ENCODE data around the gene MAD2L2.

MAD2L2 gene

DNA sequence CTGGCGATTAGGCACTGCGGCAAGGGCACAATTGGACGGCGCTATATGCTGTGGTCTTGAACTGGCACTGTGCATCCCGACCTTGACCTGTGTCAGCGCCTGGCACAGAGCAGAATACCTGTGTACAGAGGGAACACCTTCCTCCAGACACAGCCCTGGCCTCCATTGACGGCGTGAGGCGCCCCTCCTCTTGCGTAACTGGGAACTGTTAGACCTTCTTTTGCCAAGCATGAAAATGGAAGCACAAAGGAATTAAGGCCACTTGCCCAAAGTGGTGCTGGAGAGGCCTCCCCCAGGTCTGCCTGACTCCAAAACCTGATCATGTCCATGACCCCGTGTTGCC, 48.2 kb upstream of the MAD2L2 start:
- no peak overlapping the region for H4K8ac ChIP-seq (ENCODE audit: low read depth, low read length)
- no peak for DNase-seq (ENCODE audit: low spot score)
- H3K23ac ChIP-seq (ENCODE audit: low read depth, low read length, poor library complexity): no peak overlapping the region
- no peak overlapping the region for H2BK12ac ChIP-seq (ENCODE audit: low read length)
- H2BK5ac ChIP-seq (ENCODE audit: low read length): peak overlapping the region; percentile 16
- H3K9me3 ChIP-seq (replicated peaks in 1 of 2; ENCODE audit: control insufficient read depth in 2 of 2, insufficient read depth in 1 of 2, low read depth in 1 of 2, low read length in 2 of 2): no peaks in the 10 kb centered on the region
- no peak overlapping the region for H3K4me2 ChIP-seq (ENCODE audit: insufficient read depth, low read length, poor library complexity, severe bottlenecking)
- no peak overlapping the region for H3K4me3 ChIP-seq (ENCODE audit: low read length in 2 of 2)
- peak overlapping the region; percentile 11 for H2AK5ac ChIP-seq (ENCODE audit: low read depth, low read length)
- no peak overlapping the region for H3K18ac ChIP-seq (ENCODE audit: low read length)
- H3K27ac ChIP-seq (replicated peaks; ENCODE audit: low read length): no peak overlapping the region
- H3K36me3 ChIP-seq (replicated peaks in 1 of 2; ENCODE audit: control insufficient read depth in 2 of 2, insufficient read depth in 2 of 2, low read length in 2 of 2): peaks cover 0 to 5% of the 10 kb centered on the region in 2 donors
- H2BK120ac ChIP-seq (ENCODE audit: low read depth, low read length): no peak overlapping the region
- no peaks in the 10 kb centered on the region for H3K79me1 ChIP-seq (ENCODE audit: low read depth, low read length)
- no peak overlapping the region for H2BK15ac ChIP-seq (ENCODE audit: low read length)
- no peak overlapping the region for H3K4ac ChIP-seq (ENCODE audit: low read length)
- no CpG with 5 or more reads among the region's 11 CpGs for WGBS, 2 donors (ENCODE audit: extremely low coverage in 2 of 2, insufficient read length in 2 of 2, insufficient replicate concordance in 1 of 2)
- no peaks in the 10 kb centered on the region for H3K27me3 ChIP-seq (ENCODE audit: control insufficient read depth in 3 of 3, insufficient read depth in 3 of 3, low read depth in 1 of 3, low read length in 3 of 3)
- H3K4me1 ChIP-seq (ENCODE audit: control insufficient read depth in 2 of 2, insufficient read depth in 1 of 2, low read depth in 1 of 2, low read length in 2 of 2): peaks cover 18 to 21% of the 10 kb centered on the region in 2 donors
- H4K91ac ChIP-seq (ENCODE audit: low read depth, low read length, poor library complexity): no peak overlapping the region
- no peak overlapping the region for H3K9ac ChIP-seq (ENCODE audit: low read depth, low read length, poor library complexity)
- no peak overlapping the region for H3K14ac ChIP-seq (ENCODE audit: low read length)
- H2AFZ ChIP-seq (ENCODE audit: low read length): no peak overlapping the region

DNA sequence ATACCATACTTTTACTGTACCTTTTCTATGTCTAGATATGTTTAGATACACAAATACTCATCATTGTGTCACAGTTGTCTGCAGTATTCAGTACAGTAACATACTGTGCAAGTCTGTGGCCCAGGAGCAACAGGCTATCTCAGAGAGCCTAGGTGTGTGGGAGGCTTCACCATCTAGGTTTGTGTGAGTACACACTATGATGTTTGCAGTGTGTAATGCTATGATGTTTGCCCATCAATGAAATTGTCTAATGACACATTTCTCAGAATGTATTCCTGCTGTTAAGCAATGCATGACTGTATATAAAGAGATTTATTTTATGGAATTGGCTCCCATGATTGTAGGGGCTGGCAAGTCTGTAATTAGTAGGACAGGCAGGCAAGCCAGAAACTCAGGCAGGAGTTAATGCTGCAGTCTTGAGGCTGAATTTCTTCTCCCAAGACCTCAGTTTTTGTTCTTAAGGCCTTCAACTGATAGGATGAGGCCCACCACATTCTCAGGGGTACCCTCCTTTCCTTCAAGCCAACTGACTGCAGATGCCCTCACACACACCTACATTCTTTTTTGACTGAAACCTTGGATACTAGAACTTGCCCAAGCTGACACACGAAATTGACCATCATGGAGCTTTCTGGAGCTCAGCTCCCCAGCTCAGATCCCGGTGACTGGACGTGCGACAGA, 47.3 kb upstream of the MAD2L2 start:
- Histone ChIP-seq H2AFZ (ENCODE audit: low read length) (no peak overlapping the region), H2BK12ac (ENCODE audit: low read length) (no peak overlapping the region), H3K4ac (ENCODE audit: low read length) (no peak overlapping the region), H3K23ac (ENCODE audit: low read depth, low read length, poor library complexity) (no peak overlapping the region), H3K79me1 (ENCODE audit: low read depth, low read length) (no peaks in the 10 kb centered on the region), H4K8ac (ENCODE audit: low read depth, low read length) (no peak overlapping the region), H3K18ac (ENCODE audit: low read length) (no peak overlapping the region), H2BK5ac (ENCODE audit: low read length) (no peak overlapping the region), H2BK120ac (ENCODE audit: low read depth, low read length) (no peak overlapping the region), H3K4me2 (ENCODE audit: insufficient read depth, low read length, poor library complexity, severe bottlenecking) (no peak overlapping the region), H2AK5ac (ENCODE audit: low read depth, low read length) (no peak overlapping the region), H4K91ac (ENCODE audit: low read depth, low read length, poor library complexity) (no peak overlapping the region), H3K27me3 (ENCODE audit: control insufficient read depth in 3 of 3, insufficient read depth in 3 of 3, low read depth in 1 of 3, low read length in 3 of 3) (no peaks in the 10 kb centered on the region), H3K36me3 (replicated peaks in 1 of 2; ENCODE audit: control insufficient read depth in 2 of 2, insufficient read depth in 2 of 2, low read length in 2 of 2) (peaks cover 0 to 12% of the 10 kb centered on the region in 2 donors), H3K9me3 (replicated peaks in 1 of 2; ENCODE audit: control insufficient read depth in 2 of 2, insufficient read depth in 1 of 2, low read depth in 1 of 2, low read length in 2 of 2) (no peaks in the 10 kb centered on the region), H3K4me3 (ENCODE audit: low read length in 2 of 2) (no peak overlapping the region), H3K14ac (ENCODE audit: low read length) (no peak overlapping the region), H3K4me1 (ENCODE audit: control insufficient read depth in 2 of 2, insufficient read depth in 1 of 2, low read depth in 1 of 2, low read length in 2 of 2) (peaks cover 18 to 21% of the 10 kb centered on the region in 2 donors), H3K27ac (replicated peaks; ENCODE audit: low read length) (no peak overlapping the region), H3K9ac (ENCODE audit: low read depth, low read length, poor library complexity) (no peak overlapping the region), H2BK15ac (ENCODE audit: low read length) (no peak overlapping the region)
- no peak for DNase-seq (ENCODE audit: low spot score)
- no CpG with 5 or more reads among the region's 4 CpGs for WGBS, 2 donors (ENCODE audit: extremely low coverage in 2 of 2, insufficient read length in 2 of 2, insufficient replicate concordance in 1 of 2)

DNA sequence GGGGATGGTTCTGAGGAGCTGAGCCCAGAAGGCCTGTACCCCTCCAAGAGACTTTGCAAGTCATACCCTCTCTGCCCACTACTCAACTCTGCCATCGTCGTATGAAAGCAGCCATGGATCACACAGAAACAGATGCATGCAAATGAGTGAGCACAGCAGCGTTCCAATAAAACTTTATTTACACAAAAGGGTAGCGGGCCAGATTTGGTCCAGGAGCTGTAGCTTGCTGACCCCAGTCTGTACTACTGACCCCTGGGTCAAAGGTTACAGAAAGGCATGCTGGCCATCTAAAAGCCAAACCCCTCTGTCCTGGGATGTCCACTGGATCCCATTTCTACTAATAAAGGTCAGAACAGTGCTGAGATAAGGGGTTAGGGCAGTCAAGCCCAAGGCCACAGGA, 46.2 kb upstream of the MAD2L2 start:
- Histone ChIP-seq H3K79me1 (ENCODE audit: low read depth, low read length) (no peaks in the 10 kb centered on the region), H2BK15ac (ENCODE audit: low read length) (no peak overlapping the region), H3K4me1 (ENCODE audit: control insufficient read depth in 2 of 2, insufficient read depth in 1 of 2, low read depth in 1 of 2, low read length in 2 of 2) (peaks cover 14 to 15% of the 10 kb centered on the region in 2 donors), H3K23ac (ENCODE audit: low read depth, low read length, poor library complexity) (no peak overlapping the region), H3K27ac (replicated peaks; ENCODE audit: low read length) (no peak overlapping the region), H2AK5ac (ENCODE audit: low read depth, low read length) (no peak overlapping the region), H3K18ac (ENCODE audit: low read length) (no peak overlapping the region), H3K27me3 (ENCODE audit: control insufficient read depth in 3 of 3, insufficient read depth in 3 of 3, low read depth in 1 of 3, low read length in 3 of 3) (no peaks in the 10 kb centered on the region), H2AFZ (ENCODE audit: low read length) (no peak overlapping the region), H2BK5ac (ENCODE audit: low read length) (no peak overlapping the region), H2BK12ac (ENCODE audit: low read length) (no peak overlapping the region), H4K91ac (ENCODE audit: low read depth, low read length, poor library complexity) (no peak overlapping the region), H3K9ac (ENCODE audit: low read depth, low read length, poor library complexity) (no peak overlapping the region), H3K4ac (ENCODE audit: low read length) (no peak overlapping the region), H3K4me3 (ENCODE audit: low read length in 2 of 2) (no peak overlapping the region), H3K36me3 (replicated peaks in 1 of 2; ENCODE audit: control insufficient read depth in 2 of 2, insufficient read depth in 2 of 2, low read length in 2 of 2) (peaks cover 0 to 20% of the 10 kb centered on the region in 2 donors), H3K4me2 (ENCODE audit: insufficient read depth, low read length, poor library complexity, severe bottlenecking) (no peak overlapping the region), H3K9me3 (replicated peaks in 1 of 2; ENCODE audit: control insufficient read depth in 2 of 2, insufficient read depth in 1 of 2, low read depth in 1 of 2, low read length in 2 of 2) (no peaks in the 10 kb centered on the region), H4K8ac (ENCODE audit: low read depth, low read length) (no peak overlapping the region), H3K14ac (ENCODE audit: low read length) (no peak overlapping the region), H2BK120ac (ENCODE audit: low read depth, low read length) (no peak overlapping the region)
- no CpG with 5 or more reads among the region's 4 CpGs for WGBS, 2 donors (ENCODE audit: extremely low coverage in 2 of 2, insufficient read length in 2 of 2, insufficient replicate concordance in 1 of 2)
- DNase-seq (ENCODE audit: low spot score): no peak

DNA sequence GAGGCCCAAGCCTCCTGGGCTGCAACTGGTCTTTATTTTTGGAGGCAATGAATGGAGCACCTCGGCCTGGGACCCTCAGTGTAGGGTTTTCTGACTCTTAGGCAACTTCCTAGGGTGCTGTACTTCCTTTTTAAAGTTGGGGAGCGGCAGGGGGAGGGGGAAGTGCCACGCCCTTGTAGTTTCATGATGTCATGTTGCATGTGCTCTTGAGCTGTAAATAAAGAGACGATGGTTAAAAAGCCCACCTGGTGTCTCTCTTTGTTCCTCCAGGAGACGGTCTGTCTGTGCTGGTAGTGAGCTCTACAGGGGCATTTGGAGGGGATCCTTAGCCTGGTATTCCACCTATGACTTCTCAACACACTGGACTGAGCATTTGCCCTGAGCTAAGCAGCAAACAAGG, 44.7 kb upstream of the MAD2L2 start:
- no peaks in the 10 kb centered on the region for H3K79me1 ChIP-seq (ENCODE audit: low read depth, low read length)
- no peak overlapping the region for H3K23ac ChIP-seq (ENCODE audit: low read depth, low read length, poor library complexity)
- no CpG with 5 or more reads among the region's 5 CpGs for WGBS, 2 donors (ENCODE audit: extremely low coverage in 2 of 2, insufficient read length in 2 of 2, insufficient replicate concordance in 1 of 2)
- H3K9me3 ChIP-seq (replicated peaks in 1 of 2; ENCODE audit: control insufficient read depth in 2 of 2, insufficient read depth in 1 of 2, low read depth in 1 of 2, low read length in 2 of 2): no peaks in the 10 kb centered on the region
- H4K8ac ChIP-seq (ENCODE audit: low read depth, low read length): no peak overlapping the region
- no peak overlapping the region for H2BK15ac ChIP-seq (ENCODE audit: low read length)
- no peak overlapping the region for H2BK12ac ChIP-seq (ENCODE audit: low read length)
- H2AK5ac ChIP-seq (ENCODE audit: low read depth, low read length): no peak overlapping the region
- H3K14ac ChIP-seq (ENCODE audit: low read length): no peak overlapping the region
- peaks cover 5 to 10% of the 10 kb centered on the region in 2 donors for H3K4me1 ChIP-seq (ENCODE audit: control insufficient read depth in 2 of 2, insufficient read depth in 1 of 2, low read depth in 1 of 2, low read length in 2 of 2)
- no peak for DNase-seq (ENCODE audit: low spot score)
- no peak overlapping the region for H3K27ac ChIP-seq (replicated peaks; ENCODE audit: low read length)
- no peak overlapping the region for H3K4me2 ChIP-seq (ENCODE audit: insufficient read depth, low read length, poor library complexity, severe bottlenecking)
- no peak overlapping the region for H3K18ac ChIP-seq (ENCODE audit: low read length)
- H2AFZ ChIP-seq (ENCODE audit: low read length): no peak overlapping the region
- H2BK5ac ChIP-seq (ENCODE audit: low read length): no peak overlapping the region
- peaks cover 0 to 35% of the 10 kb centered on the region in 2 donors for H3K36me3 ChIP-seq (replicated peaks in 1 of 2; ENCODE audit: control insufficient read depth in 2 of 2, insufficient read depth in 2 of 2, low read length in 2 of 2)
- H2BK120ac ChIP-seq (ENCODE audit: low read depth, low read length): no peak overlapping the region
- no peak overlapping the region for H3K9ac ChIP-seq (ENCODE audit: low read depth, low read length, poor library complexity)
- H3K4ac ChIP-seq (ENCODE audit: low read length): no peak overlapping the region
- no peaks in the 10 kb centered on the region for H3K27me3 ChIP-seq (ENCODE audit: control insufficient read depth in 3 of 3, insufficient read depth in 3 of 3, low read depth in 1 of 3, low read length in 3 of 3)
- no peak overlapping the region for H4K91ac ChIP-seq (ENCODE audit: low read depth, low read length, poor library complexity)
- H3K4me3 ChIP-seq (ENCODE audit: low read length in 2 of 2): no peak overlapping the region

Data from neuronal stem cell (in vitro differentiated cells).